HG03135 (cell line): ENCODE results near the gene DCTN4.
A peak's percentile ranks its signal among the peaks of the same experiment; 100 is the strongest.
"Not testable (repeated sequence)": the region's sequence is repeated elsewhere in the genome, so short reads cannot be mapped to it uniquely, and the experiment has no call there.

ENCODE experiments used
- ATAC-seq: cut with Tn5 transposase; IDR thresholded peaks from one replicate; pipeline ENCODE4 v1.9.1; 2021; ENCODE audit warnings: mild to moderate bottlenecking, moderate library complexity; ENCODE audit not compliant: unreplicated experiment

DCTN4 gene

DNA sequence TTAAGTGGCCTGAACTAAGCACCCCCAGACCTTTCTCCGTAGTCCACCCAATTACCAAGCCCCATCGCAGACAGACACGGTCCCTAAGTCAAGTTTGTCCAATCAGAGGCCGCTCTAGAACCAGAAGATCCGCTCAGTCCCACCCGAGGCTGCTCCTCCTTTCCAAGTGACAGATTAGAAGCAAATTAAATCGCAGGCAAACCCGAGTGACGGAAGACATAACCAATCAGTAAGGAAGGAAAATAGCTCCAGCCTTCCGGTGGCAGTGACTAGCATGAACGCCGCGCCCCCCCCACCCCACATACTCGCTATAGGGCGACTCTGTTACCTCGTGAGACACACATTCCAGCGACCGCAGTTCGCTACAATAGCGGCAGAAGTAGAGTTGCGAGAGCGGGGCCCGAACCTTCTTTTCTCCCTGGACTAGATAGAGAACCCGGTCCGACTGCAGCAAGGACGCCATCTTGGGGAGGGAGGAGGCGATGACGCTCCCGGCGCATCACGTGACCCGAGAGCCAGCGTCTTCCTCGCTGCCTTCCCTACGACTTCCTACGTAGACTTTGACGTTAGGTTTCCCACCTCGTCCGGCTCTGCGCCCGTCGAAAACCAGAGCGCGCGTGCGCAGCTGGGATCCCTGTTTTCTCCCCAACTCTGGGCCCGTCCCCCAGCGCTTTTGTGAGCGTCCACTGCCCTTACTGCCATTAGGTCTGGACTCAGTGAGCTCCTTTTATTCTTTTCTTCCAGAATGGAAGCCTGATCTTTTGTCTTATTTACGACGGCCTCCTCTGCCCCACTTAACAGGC lies at the start of gene DCTN4:
Gene DCTN4 (minus strand): TSS at position 487 of the 803 bp plus-strand sequence. CDS start 24 bp downstream, at position 463.
- ATAC-seq = peak; percentile 98

GRCh38 chr5:150804388-150804787 lies 45.6 kb upstream of the DCTN4 start:
- ATAC-seq = no peak

DNA sequence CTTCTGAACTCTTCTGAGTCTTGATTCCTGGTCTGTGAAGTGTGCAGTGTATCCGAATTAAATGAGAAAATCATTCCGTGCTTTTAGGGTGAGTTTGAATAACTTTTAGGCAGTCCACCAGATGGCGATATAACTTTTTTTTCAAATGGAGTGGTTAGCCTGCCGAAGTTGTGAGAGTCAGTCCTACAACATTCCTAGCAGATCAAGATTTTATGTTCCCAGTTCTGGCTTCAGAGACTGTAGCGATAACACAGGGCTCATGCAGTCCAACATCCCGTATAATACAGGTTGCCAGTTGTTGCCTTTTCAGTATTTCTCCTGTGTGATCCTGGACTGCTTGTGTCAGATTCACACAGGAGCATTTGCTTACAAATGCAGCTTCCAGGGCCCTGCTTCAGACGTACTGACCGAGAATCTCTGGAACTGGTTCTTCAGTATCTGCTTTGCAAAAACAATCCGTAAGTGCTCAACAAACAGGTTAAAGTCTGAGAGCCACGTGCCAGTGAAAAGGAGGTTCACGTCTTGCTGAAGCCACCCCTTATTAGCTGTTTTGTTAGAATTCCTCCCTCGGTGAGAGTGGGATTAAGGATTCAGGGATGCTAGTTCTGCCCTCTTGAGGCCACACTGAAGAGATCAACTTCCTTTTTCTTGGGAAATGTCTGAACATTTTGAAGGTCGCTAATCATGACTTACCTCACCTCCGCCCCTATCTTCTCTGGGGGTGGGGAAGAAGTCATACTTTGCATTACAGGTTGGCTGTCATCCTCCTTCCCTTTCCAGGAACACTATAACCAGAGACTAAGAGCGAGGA lies 42.5 kb upstream of the DCTN4 start:
- ATAC-seq = peak; percentile 67

- ATAC-seq = no peak
Measured at GRCh38 chr5:150797384-150797783, 38.6 kb upstream of the DCTN4 start.

GRCh38 chr5:150794927-150795326 lies 36.1 kb upstream of the DCTN4 start:
- no peak for ATAC-seq

DNA sequence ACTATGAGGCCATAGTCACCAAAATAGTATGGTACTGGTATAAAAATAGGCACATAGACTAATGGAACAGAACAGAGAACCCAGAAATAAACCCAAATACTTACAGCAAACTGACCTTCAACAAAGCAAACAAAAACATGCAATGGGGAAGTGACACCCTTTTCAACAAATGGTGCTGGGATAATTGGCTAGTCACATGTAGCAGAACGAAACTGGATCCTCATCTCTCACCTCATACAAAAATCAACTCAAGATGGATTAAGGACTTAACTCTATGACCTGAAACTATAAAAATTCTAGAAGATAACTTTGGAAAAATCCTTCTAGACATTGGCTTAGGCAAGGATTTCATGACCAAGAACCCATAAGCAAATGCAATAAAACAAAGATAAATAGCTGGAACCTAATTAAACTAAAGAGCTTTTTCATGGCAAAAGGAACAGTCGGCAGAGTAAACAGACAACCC lies 34.6 kb upstream of the DCTN4 start:
- not testable (repeated sequence) for ATAC-seq

DNA sequence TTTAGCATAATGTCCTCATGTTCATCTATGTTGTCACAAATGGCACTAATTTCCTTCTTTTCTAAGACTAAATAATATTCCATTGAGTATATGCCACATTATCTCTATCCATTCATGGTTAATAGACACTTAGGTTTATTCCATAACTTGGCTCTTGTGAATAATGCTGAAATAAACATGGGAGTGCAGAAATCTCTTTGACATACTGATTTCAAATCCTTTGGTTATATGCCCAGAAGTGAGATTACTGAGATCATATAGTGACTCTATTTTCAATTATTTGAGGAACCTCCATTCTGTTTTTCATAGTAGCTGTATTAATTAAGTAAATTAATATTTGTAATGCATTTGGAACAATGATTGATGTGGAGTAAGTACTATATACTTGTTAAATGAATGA lies 32.7 kb upstream of the DCTN4 start:
- no peak for ATAC-seq

GRCh38 chr5:150789943-150790611 lies 31.3 kb upstream of the DCTN4 start:
- peak; percentile 94 for ATAC-seq

GRCh38 chr5:150789450-150789849 lies 30.6 kb upstream of the DCTN4 start:
- ATAC-seq = no peak

DNA sequence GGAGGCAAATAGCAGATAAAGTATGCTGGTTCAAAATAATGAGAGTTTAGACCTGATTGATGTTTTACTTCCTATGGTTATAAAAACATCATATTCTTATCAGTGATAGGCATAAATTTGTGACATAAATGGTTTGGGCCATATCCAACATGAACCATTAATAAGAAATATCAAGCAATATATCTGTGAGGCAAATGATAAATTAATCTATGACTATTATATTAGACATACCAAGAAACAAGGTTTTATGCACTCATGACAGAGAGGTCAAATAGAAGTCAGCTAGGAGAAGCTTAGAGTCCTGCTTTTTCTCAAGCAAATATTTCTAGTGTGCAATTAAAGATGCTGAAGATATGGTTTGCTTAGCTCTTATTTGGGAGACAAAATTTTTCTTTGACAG lies 30.2 kb upstream of the DCTN4 start:
- no peak for ATAC-seq

DNA sequence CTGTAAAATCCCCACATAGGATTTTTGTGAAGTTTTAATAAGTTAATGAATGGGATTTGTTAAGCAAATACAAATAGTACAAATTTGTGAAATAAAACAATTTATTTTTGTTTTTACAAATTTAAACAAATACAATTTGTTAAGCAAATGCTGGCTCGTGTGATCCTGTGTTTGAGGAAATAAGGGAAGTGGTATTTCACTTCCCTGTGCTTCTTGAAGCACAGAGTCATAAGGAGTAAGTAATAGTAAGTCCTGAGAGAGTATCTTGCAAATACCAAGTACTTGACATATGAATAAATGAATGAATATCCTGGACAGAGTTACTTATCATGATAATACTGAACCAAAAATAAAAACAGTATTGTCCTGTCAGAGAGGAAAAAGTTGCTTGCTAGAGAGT lies 28.8 kb upstream of the DCTN4 start:
- no peak for ATAC-seq

DNA sequence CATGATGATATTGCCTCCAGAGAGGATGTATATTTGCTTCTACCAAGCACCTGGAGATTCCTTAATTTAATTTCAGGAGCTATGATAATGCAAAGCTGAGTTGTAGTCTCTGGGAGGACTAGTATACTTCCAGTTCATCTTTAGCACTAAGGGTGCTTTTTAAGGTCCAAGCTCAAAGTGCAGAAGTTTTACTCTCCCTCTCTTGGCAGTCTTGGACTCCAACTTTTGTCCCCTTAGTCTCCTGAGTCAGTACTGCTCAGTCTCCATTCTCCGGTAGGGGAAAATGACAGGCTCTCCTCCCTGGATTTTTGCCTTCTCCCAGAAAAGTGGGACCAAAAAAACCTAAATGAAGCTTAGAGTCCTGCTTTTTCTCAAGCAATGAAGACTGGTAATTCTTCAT lies 28.1 kb upstream of the DCTN4 start:
- no peak for ATAC-seq

GRCh38 chr5:150785950-150786349 lies 27.1 kb upstream of the DCTN4 start:
- no peak for ATAC-seq

GRCh38 chr5:150783422-150783928 lies 24.7 kb upstream of the DCTN4 start:
- peak; percentile 49 for ATAC-seq

DNA sequence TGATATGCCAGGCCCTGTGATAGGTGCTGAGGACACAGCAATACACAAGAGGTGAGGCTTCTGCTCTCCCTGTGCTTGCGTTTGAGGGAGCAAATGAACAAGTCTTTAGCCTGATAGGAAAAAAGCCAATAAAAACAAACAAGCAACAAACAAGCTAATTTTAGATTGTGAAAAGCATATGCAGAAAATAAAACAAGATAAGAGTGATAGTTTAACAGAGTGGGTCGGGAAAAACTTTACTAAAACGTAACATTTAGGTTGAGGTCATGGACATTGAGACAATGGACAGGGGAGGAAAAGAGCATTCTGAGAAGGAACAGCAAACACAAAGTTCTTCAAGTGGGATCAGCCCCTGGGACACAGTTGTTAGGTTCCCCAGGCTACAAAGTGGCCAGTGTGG lies 24.0 kb upstream of the DCTN4 start:
- ATAC-seq = no peak

DNA sequence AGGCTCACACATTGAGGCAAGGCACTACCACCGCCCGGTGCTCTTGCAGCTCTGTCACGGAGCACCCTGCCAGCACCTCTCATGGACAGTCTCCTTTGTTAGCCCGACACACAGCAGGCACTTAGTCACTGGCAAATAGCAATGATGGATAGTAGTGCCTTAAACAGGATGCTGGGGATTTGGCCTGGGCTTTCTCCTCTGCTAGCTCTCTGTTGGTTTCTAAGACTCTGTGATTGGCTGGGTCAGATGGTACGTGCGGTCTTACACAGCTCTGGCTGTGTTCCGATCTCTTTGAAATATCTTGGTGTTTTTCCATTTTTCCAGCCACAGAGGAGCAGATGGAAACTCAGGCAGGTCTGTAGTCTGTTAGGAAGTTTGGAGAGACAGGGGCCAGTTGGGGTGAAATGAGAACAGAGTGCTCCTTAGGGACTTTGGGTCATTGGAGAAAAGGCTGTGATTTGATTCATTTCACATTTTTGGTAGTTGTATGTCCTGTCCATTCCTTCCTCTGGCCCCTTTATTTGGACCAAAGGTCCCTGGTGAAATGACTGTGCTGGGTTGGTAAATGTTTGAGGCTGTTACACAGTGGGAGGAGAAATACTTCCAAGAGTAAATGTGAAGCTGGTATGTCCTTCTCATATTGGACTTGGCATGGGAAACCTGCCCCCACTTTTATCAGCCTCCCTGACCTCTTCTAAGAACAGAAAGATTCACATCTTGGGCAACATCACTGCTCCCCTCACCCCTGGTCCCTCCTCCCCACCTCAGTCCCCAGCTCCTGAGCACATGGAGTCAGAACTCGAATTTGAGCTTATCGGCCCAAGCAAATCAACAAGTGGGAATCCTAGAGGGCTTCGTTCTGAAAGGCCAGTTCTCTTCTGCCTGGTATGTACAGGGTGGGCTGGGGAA lies 23.1 kb upstream of the DCTN4 start:
- ATAC-seq = no peak

DNA sequence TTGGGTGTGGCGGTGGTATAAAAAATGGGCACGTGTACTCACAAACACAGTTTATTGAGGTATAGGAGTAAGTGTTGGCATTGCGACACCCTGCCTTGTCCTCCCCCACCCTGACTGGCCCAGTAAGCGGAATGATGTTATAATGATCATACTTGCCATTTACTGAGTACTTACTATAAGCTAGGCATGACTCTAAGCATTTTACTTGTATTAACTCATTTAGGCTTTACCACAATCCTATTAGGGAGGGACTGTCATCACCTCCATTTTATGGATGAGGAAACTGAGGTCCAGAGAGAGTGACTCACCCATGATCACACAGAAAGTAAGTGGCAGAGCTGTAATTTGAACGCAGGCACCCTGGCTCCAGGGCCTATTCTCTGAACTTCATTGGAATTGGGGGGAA lies 22.0 kb upstream of the DCTN4 start:
- ATAC-seq = no peak

GRCh38 chr5:150780187-150780692 lies 21.4 kb upstream of the DCTN4 start:
- peak; percentile 57 for ATAC-seq

DNA sequence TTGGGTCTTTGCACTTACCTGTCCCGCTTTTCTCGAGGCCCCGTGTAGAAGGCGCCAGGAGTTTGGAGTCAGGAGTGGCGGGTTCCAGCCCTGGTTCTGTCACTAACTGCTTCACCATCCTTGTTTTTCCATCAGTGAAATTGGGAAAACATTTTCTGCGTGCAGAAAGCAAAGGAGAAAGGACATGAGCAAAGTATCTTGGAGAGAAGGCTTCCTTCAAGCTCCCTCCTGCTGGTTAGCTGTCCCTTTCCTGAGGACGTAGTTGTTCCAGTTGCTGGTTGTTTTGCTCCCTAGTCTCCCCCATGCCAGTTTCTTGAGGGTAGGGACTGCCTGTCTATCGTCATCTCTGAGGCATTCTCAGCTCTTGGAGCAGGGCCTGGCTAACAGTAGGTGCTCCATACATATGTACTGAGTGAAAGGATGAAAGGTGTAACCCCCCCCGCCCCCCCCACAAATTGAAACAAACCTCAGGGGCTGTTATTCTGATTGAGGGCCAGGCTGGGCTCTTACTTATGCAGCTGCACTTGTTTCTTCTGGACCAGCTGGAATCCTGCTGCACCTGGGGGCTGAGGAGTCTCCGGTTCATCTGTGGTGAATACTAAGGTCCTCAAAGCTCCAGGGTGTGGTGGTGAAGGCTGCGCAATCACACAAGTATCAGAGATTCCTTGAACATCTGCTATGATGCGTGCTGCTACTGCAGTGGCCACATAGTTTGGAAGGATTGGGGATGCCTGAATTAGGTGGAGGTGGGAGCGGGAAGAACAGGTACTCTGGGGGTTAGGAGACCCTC lies 20.8 kb upstream of the DCTN4 start:
- ATAC-seq = peak; percentile 2
